Sigmoid colon (tissue), 7 donors: ENCODE results near the gene THSD7B. TPM values are rescaled to one million over a fixed set of nuclear protein-coding genes. Genes with fewer than 3 reads are reported as not detected.

Experiments used
- DNase-seq: peaks from one replicate; pipeline ENCODE4 v3.0.0-alpha.2; 2019
- H3K27ac ChIP-seq, 4 donors: fragments of 200-600 bp; sonication (generic); one replicate each; pipeline ENCODE4 v1.5.1; 2016 to 2019; ENCODE audit warnings: mild to moderate bottlenecking in 1 of 4
- H3K27me3 ChIP-seq, 3 donors: fragments of 200-600 bp; sonication (generic); one replicate each; pipeline ENCODE4 v1.5.1; 2019; ENCODE audit warnings: mild to moderate bottlenecking in 1 of 3
- H3K36me3 ChIP-seq, 4 donors: fragments of 200-600 bp; sonication (generic); one replicate each; pipeline ENCODE4 v1.5.1; 2016 to 2019
- H3K4me1 ChIP-seq, 4 donors: fragments of 200-600 bp; sonication (generic); one replicate each; pipeline ENCODE4 v1.5.1; 2017 to 2019
- H3K4me3 ChIP-seq, 4 donors: fragments of 200-600 bp; sonication (generic); one replicate each; pipeline ENCODE4 v1.5.1; 2017 to 2019; ENCODE audit warnings: mild to moderate bottlenecking in 2 of 4, moderate library complexity in 1 of 4
- H3K9me3 ChIP-seq, 4 donors: fragments of 200-600 bp in 3 of 4; sonication (generic) in 3 of 4; one replicate each; pipeline versions ENCODE4 v1.5.1 to v1.6.1; 2013 to 2019
- CTCF ChIP-seq, 4 experiments: fragments of 450-650 bp in 3 of 4; fragments of 200-600 bp in 1 of 4; IDR thresholded peaks; one replicate each; pipeline ENCODE4 v1.5.1; 2016 to 2019; ENCODE audit warnings: antibody characterized with exemption in 4 of 4, mild to moderate bottlenecking in 3 of 4, moderate library complexity in 2 of 4
- EP300 ChIP-seq, 4 donors: sonication (generic); formaldehyde crosslinking; IDR thresholded peaks; one replicate each; pipeline ENCODE4 v1.6.1; 2017; ENCODE audit warnings: antibody characterized with exemption in 4 of 4
- POLR2A ChIP-seq, 2 donors: fragments of 450-650 bp; IDR thresholded peaks; one replicate each; pipeline ENCODE4 v1.6.1; 2016; ENCODE audit warnings: antibody characterized with exemption in 2 of 2, mild to moderate bottlenecking in 2 of 2, moderate library complexity in 2 of 2
- POLR2AphosphoS5 ChIP-seq, 4 donors: sonication (generic); formaldehyde crosslinking; IDR thresholded peaks; one replicate each; pipeline ENCODE4 v1.6.1; 2017; ENCODE audit warnings: antibody characterized with exemption in 4 of 4
- WGBS, 2 donors: extraction: QIAGEN DNeasy Blood & Tissue Kit; methylation state at CpG; one replicate each; pipeline ENCODE4 v1.1.7; 2013; 5-methylcytosine and 5-hydroxymethylcytosine counted together
- intact Hi-C: fragments of 100-400 bp; cut with DNase I; formaldehyde crosslinking; loops from one replicate; pipeline ENCODE4 v1.15.1; 2023
- polyA plus RNA-seq, 3 donors: library from polyadenylated mRNA; stranded (reverse); fragments of 200-250 nt; gene quantifications; one replicate each; pipeline ENCODE4 v1.2.3, GENCODE V29; 2013
- total RNA-seq, 4 donors: library from RNA; depleted of rRNA; stranded (reverse); fragments of >200 nt; gene quantifications; one replicate each; pipeline ENCODE4 v1.1.0, GENCODE V29; 2016
- donor health status: healthy with polysubstance abuse.
- donor health status: Bipolar disorder and iron deficiency.
- donor health status: healthy.

Gene THSD7B
- total and polyA plus RNA-seq, 7 donors = 0.16 to 0.83 (median 0.27) TPM; not detected in 2

- H3K27me3 ChIP-seq = no peaks in the 10 kb centered on the region
- no peak overlapping the region for H3K27ac ChIP-seq
- no peak overlapping the region for H3K4me3 ChIP-seq
- no peaks in the 10 kb centered on the region for H3K4me1 ChIP-seq
- H3K36me3 ChIP-seq = no peaks in the 10 kb centered on the region
- H3K9me3 ChIP-seq = no peaks in the 10 kb centered on the region
- WGBS, 2 donors = 88 to 91% methylated on average over 1 of the region's 1 CpG
- intact Hi-C loops = no loop called here
- TF ChIP-seq POLR2AphosphoS5 (IDR thresholded peaks at IDR 0.05) (no peak), EP300 (IDR thresholded peaks at IDR 0.05) (no peak), CTCF (IDR thresholded peaks at IDR 0.05) (no peak), POLR2A (IDR thresholded peaks at IDR 0.05) (no peak)
- no peak for DNase-seq
Observed at GRCh38 chr2:137036619-137037018, 271.3 kb downstream of the THSD7B start.

GRCh38 chr2:137039482-137040152, 274.3 kb downstream of the THSD7B start:
- intact Hi-C loops = no loop called here

GRCh38 chr2:137047369-137047768, 282.0 kb downstream of the THSD7B start:
- H3K4me3 ChIP-seq = no peak overlapping the region
- H3K27ac ChIP-seq = no peak overlapping the region
- no peaks in the 10 kb centered on the region for H3K36me3 ChIP-seq
- DNase-seq = no peak
- intact Hi-C loops = no loop called here
- no peak for TF ChIP-seq EP300 (IDR thresholded peaks at IDR 0.05)
- no peak for TF ChIP-seq POLR2AphosphoS5 (IDR thresholded peaks at IDR 0.05)
- no peak for TF ChIP-seq CTCF (IDR thresholded peaks at IDR 0.05)
- no peak for TF ChIP-seq POLR2A (IDR thresholded peaks at IDR 0.05)
- no peaks in the 10 kb centered on the region for H3K9me3 ChIP-seq
- H3K27me3 ChIP-seq = no peaks in the 10 kb centered on the region
- H3K4me1 ChIP-seq = no peaks in the 10 kb centered on the region
- WGBS, 2 donors = 89 to 94% methylated on average over 5 of the region's 5 CpGs

More at GRCh38 chr2:137039482-137040152, 274.3 kb downstream of the THSD7B start:
- TF ChIP-seq CTCF (IDR thresholded peaks at IDR 0.05) = no peak
- no peak for TF ChIP-seq POLR2AphosphoS5 (IDR thresholded peaks at IDR 0.05)
- TF ChIP-seq POLR2A (IDR thresholded peaks at IDR 0.05) = no peak
- no peak for TF ChIP-seq EP300 (IDR thresholded peaks at IDR 0.05)
- Histone ChIP-seq H3K4me1 (no peaks in the 10 kb centered on the region), H3K27ac (no peak overlapping the region), H3K9me3 (no peaks in the 10 kb centered on the region), H3K27me3 (no peaks in the 10 kb centered on the region), H3K36me3 (no peaks in the 10 kb centered on the region), H3K4me3 (no peak overlapping the region)
- DNase-seq = no peak
- WGBS, 2 donors = 76 to 79% methylated on average over 2 of the region's 2 CpGs

GRCh38 chr2:137048455-137048854, 283.1 kb downstream of the THSD7B start:
- intact Hi-C loops = no loop called here
- H3K27ac ChIP-seq = no peak overlapping the region
- H3K4me1 ChIP-seq = no peaks in the 10 kb centered on the region
- H3K27me3 ChIP-seq = no peaks in the 10 kb centered on the region
- 52 to 73% methylated on average over 5 of the region's 5 CpGs for WGBS, 2 donors
- TF ChIP-seq CTCF (IDR thresholded peaks at IDR 0.05) = no peak
- TF ChIP-seq POLR2AphosphoS5 (IDR thresholded peaks at IDR 0.05) = no peak
- TF ChIP-seq POLR2A (IDR thresholded peaks at IDR 0.05) = no peak
- no peak for TF ChIP-seq EP300 (IDR thresholded peaks at IDR 0.05)
- DNase-seq = no peak
- H3K4me3 ChIP-seq = no peak overlapping the region
- no peaks in the 10 kb centered on the region for H3K36me3 ChIP-seq
- H3K9me3 ChIP-seq = no peaks in the 10 kb centered on the region

- Histone ChIP-seq H3K4me1 (no peaks in the 10 kb centered on the region), H3K4me3 (no peak overlapping the region), H3K9me3 (no peaks in the 10 kb centered on the region), H3K27me3 (no peaks in the 10 kb centered on the region), H3K36me3 (no peaks in the 10 kb centered on the region), H3K27ac (no peak overlapping the region)
- TF ChIP-seq CTCF (IDR thresholded peaks at IDR 0.05) (no peak), POLR2AphosphoS5 (IDR thresholded peaks at IDR 0.05) (no peak), EP300 (IDR thresholded peaks at IDR 0.05) (no peak), POLR2A (IDR thresholded peaks at IDR 0.05) (no peak)
- DNase-seq = no peak
- intact Hi-C loops = no loop called here
Observed at GRCh38 chr2:137049518-137049917, 284.2 kb downstream of the THSD7B start.
